Transverse colon (tissue), 4 donors: ENCODE data around the gene ABCE1. TPM values are rescaled to one million over a fixed set of nuclear protein-coding genes. Genes with fewer than 3 reads are reported as not detected.
A peak's percentile ranks its signal among the peaks of the same experiment; 100 is the strongest.

Experiments
- DNase-seq: peaks from one replicate; pipeline ENCODE4 v3.0.0-alpha.2; 2019
- H3K27ac ChIP-seq, 4 donors: fragments of 200-600 bp; sonication (generic); 2 replicates each; pipeline ENCODE4 v1.5.1; 2016 to 2018; ENCODE audit warnings: inconsistent platforms in 4 of 4
- H3K27me3 ChIP-seq: fragments of 200-600 bp; sonication (generic); 2 replicates; pipeline ENCODE4 v1.5.1; 2017; ENCODE audit warnings: inconsistent platforms
- H3K36me3 ChIP-seq, 4 donors: fragments of 200-600 bp; sonication (generic); 2 replicates each; pipeline ENCODE4 v1.5.1; 2017 to 2019; ENCODE audit warnings: inconsistent platforms in 4 of 4
- H3K4me1 ChIP-seq, 4 donors: fragments of 200-600 bp; sonication (generic); 2 replicates each; pipeline ENCODE4 v1.5.1; 2017 to 2020; ENCODE audit warnings: inconsistent platforms in 4 of 4
- H3K4me3 ChIP-seq, 4 donors: fragments of 200-600 bp; sonication (generic); 1 replicate in 1 of 4; 2 replicates in 3 of 4; pipeline versions ENCODE4 v1.5.1 to v1.6.1; 2017 to 2019; ENCODE audit warnings: inconsistent platforms in 4 of 4
- H3K9me3 ChIP-seq, 2 donors: fragments of 200-600 bp; sonication (generic); 2 replicates each; pipeline ENCODE4 v1.5.1; 2017 to 2019; ENCODE audit warnings: inconsistent platforms in 2 of 2
- EP300 ChIP-seq: sonication (generic); formaldehyde crosslinking; IDR thresholded peaks from one replicate; pipeline ENCODE4 v1.6.1; 2017; ENCODE audit warnings: antibody characterized with exemption, low read depth
- POLR2A ChIP-seq: fragments of 450-650 bp; IDR thresholded peaks from one replicate; pipeline ENCODE4 v1.6.1; 2016; ENCODE audit warnings: antibody characterized with exemption, mild to moderate bottlenecking, moderate library complexity
- POLR2AphosphoS5 ChIP-seq, 3 donors: sonication (generic); formaldehyde crosslinking; IDR thresholded peaks; one replicate each; pipeline ENCODE4 v1.6.1; 2016; ENCODE audit warnings: antibody characterized with exemption in 3 of 3
- WGBS, 2 donors: methylation state at CpG; one replicate each; pipeline ENCODE4 v1.1.5; 2018; ENCODE audit warnings: low coverage in 1 of 2; 5-methylcytosine and 5-hydroxymethylcytosine counted together
- in situ Hi-C, 4 donors: fragments of 200-750 bp; cut with MboI; loops; one replicate each; pipeline versions ENCODE4 v1.15.0 to v1.15.1; 2017; ENCODE audit warnings: low sequenced_read_pairs in 3 of 4, low pct_ligation_motif_present in 1 of 4, low pct_unique_long_range_greater_than_20kb in 1 of 4
- intact Hi-C: fragments of 100-400 bp; cut with DNase I; formaldehyde crosslinking; loops from one replicate; pipeline ENCODE4 v1.15.1; 2023; ENCODE audit warnings: low total_unique reads
- small RNA-seq, 4 donors: library from RNA; depleted of rRNA; stranded (forward); fragments of <200 nt; gene quantifications; one replicate each; pipeline ENCODE3, GENCODE V24; 2016
- total RNA-seq, 4 donors: library from RNA; depleted of rRNA; stranded (reverse); fragments of >200 nt; gene quantifications; one replicate each; pipeline ENCODE4 v1.1.0, GENCODE V29; 2016
- TF ChIP-seq, protein P1 (sequence below), 5 experiments: fragments of 200-600 bp in 3 of 5; fragments of 450-650 bp in 2 of 5; sonication (generic) in 3 of 5; IDR thresholded peaks; 1 replicate in 2 of 5; 2 replicates in 3 of 5; pipeline ENCODE4 v1.5.1; 2016 to 2017; ENCODE audit warnings: antibody characterized with exemption in 5 of 5, inconsistent platforms in 3 of 5, mild to moderate bottlenecking in 2 of 5, moderate library complexity in 1 of 5

ABCE1 gene
- total RNA-seq, 4 donors from 2014 or later: 23.8 to 48.8 (median 35.7) TPM

- intact Hi-C loops: no loop called here
- Histone ChIP-seq H3K4me1 (peaks cover 13 to 44% (median 35%) of the 10 kb centered on the region in 4 donors), H3K27ac (peak overlapping the region; percentile 97 to 100 (median 99)), H3K27me3 (no peaks in the 10 kb centered on the region), H3K36me3 (no peaks in the 10 kb centered on the region), H3K9me3 (no peaks in the 10 kb centered on the region), H3K4me3 (peak overlapping the region; percentile 73 to 98 (median 90))
- 0 to 1% methylated on average over 5 of the region's 5 CpGs for WGBS, 2 donors
- no peak for DNase-seq
- in situ Hi-C loops: no loop called here
- TF ChIP-seq EP300 (no peak), POLR2A (no peak), POLR2AphosphoS5 (IDR thresholded peaks at IDR 0.05) (no peak)
- TF ChIP-seq, protein P1, sequence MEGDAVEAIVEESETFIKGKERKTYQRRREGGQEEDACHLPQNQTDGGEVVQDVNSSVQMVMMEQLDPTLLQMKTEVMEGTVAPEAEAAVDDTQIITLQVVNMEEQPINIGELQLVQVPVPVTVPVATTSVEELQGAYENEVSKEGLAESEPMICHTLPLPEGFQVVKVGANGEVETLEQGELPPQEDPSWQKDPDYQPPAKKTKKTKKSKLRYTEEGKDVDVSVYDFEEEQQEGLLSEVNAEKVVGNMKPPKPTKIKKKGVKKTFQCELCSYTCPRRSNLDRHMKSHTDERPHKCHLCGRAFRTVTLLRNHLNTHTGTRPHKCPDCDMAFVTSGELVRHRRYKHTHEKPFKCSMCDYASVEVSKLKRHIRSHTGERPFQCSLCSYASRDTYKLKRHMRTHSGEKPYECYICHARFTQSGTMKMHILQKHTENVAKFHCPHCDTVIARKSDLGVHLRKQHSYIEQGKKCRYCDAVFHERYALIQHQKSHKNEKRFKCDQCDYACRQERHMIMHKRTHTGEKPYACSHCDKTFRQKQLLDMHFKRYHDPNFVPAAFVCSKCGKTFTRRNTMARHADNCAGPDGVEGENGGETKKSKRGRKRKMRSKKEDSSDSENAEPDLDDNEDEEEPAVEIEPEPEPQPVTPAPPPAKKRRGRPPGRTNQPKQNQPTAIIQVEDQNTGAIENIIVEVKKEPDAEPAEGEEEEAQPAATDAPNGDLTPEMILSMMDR (IDR thresholded peaks at IDR 0.05): no peak
Observed at GRCh38 chr4:145178740-145179280, 80.7 kb downstream of the ABCE1 start.

Small RNA genes within 50 kb of the gene (small RNA-seq; reads per million reads assigned to genes)
- 0 reads per million in 4 donors for gene RF00019

Other genes starting within 250 kb of the ABCE1 start
- 10 to 100 TPM in 3 of 4 donors, 1 to 10 TPM in 1; 7.5 to 24.8 (median 15.4) TPM for gene ANAPC10, start 115 bp upstream of the ABCE1 start, total RNA-seq
- gene OTUD4, start 82.3 kb downstream of the ABCE1 start, total RNA-seq: 10 to 100 TPM; 10.5 to 46.0 (median 27.6) TPM